ENCODE data around the gene PIN1. TPM values are rescaled to one million over a fixed set of nuclear protein-coding genes. Genes with fewer than 3 reads are reported as not detected.

Gene PIN1
- total RNA-seq, 2 experiments from 2014 or later, result 79.9 to 81.4 TPM

GRCh38 chr19:9854282-9854846 lies 19.2 kb downstream of the PIN1 start:
- no peak for ATAC-seq
- no peaks in the 10 kb centered on the region for H3K9me3 Mint-ChIP-seq

GRCh38 chr19:9856609-9857008 lies 21.5 kb downstream of the PIN1 start:
- no peak for ATAC-seq
- CTCF ChIA-PET, result interaction anchor here (0.9 to 1.5 kb wide), 3 partner anchors 9 to 171 kb away, joined by 3 to 4 read pairs (median 4); no protein-coding TSS in a partner anchor
- DNase-seq, result no peak
- peaks cover 6% of the 10 kb centered on the region for H3K36me3 Mint-ChIP-seq (ENCODE audit: low read depth)
- intact Hi-C loops (cut with micrococcal nuclease), result no loop called here
- TF ChIP-seq CTCF (IDR thresholded peaks at IDR 0.05), result no peak
- H3K4me1 Mint-ChIP-seq (ENCODE audit: low read depth), result peaks cover 59% of the 10 kb centered on the region
- no peaks in the 10 kb centered on the region for H3K27me3 Mint-ChIP-seq
- peak overlapping the region; percentile 77 for H3K27ac Mint-ChIP-seq
- no peaks in the 10 kb centered on the region for H3K9me3 Mint-ChIP-seq
- POLR2A ChIA-PET, result no interaction called here
- no peak overlapping the region for H3K4me3 Mint-ChIP-seq

More at GRCh38 chr19:9854282-9854846, 19.2 kb downstream of the PIN1 start:
- TF ChIP-seq CTCF (IDR thresholded peaks at IDR 0.05), result no peak
- ChIA-PET CTCF (no interaction called here), POLR2A (no interaction called here)
- no peaks in the 10 kb centered on the region for H3K27me3 Mint-ChIP-seq
- H3K27ac Mint-ChIP-seq, result no peak overlapping the region
- peaks cover 39% of the 10 kb centered on the region for H3K4me1 Mint-ChIP-seq (ENCODE audit: low read depth)
- peaks cover 6% of the 10 kb centered on the region for H3K36me3 Mint-ChIP-seq (ENCODE audit: low read depth)
- intact Hi-C loops (cut with micrococcal nuclease), result no loop called here
- DNase-seq, result no peak
- H3K4me3 Mint-ChIP-seq, result no peak overlapping the region

- peak; percentile 38 for DNase-seq
- H3K4me3 Mint-ChIP-seq, result peak overlapping the region; percentile 74
- intact Hi-C loops (cut with micrococcal nuclease), result no loop called here
- POLR2A ChIA-PET, result interaction anchor here (0.9 to 1.5 kb wide), 3 partner anchors 17 to 446 kb away, joined by 3 to 5 read pairs (median 3); no protein-coding TSS in a partner anchor
- H3K27me3 Mint-ChIP-seq, result no peaks in the 10 kb centered on the region
- peak overlapping the region; percentile 96 for H3K27ac Mint-ChIP-seq
- no peaks in the 10 kb centered on the region for H3K9me3 Mint-ChIP-seq
- H3K4me1 Mint-ChIP-seq (ENCODE audit: low read depth), result peaks cover 65% of the 10 kb centered on the region
- TF ChIP-seq CTCF (IDR thresholded peaks at IDR 0.05), result no peak
- CTCF ChIA-PET, result interaction anchor here (0.9 to 1.5 kb wide), 3 partner anchors 10 to 171 kb away, joined by 3 to 4 read pairs (median 4); no protein-coding TSS in a partner anchor
- peaks cover 6% of the 10 kb centered on the region for H3K36me3 Mint-ChIP-seq (ENCODE audit: low read depth)
- no peak for ATAC-seq
Measured at GRCh38 chr19:9857076-9857721, 22.1 kb downstream of the PIN1 start.

GRCh38 chr19:9857920-9858746 lies 23.0 kb downstream of the PIN1 start:
- intact Hi-C loops (cut with micrococcal nuclease), result no loop called here
- POLR2A ChIA-PET, result interaction anchor here (0.7 to 1.5 kb wide), 5 partner anchors 10 to 445 kb away, joined by 3 to 5 read pairs (median 3); no protein-coding TSS in a partner anchor
- Mint-ChIP-seq H3K4me3 (peak overlapping the region; percentile 74), H3K9me3 (no peaks in the 10 kb centered on the region), H3K27me3 (no peaks in the 10 kb centered on the region), H3K36me3 (ENCODE audit: low read depth) (peaks cover 6% of the 10 kb centered on the region), H3K27ac (peak overlapping the region; percentile 96), H3K4me1 (ENCODE audit: low read depth) (peaks cover 73% of the 10 kb centered on the region)
- ATAC-seq (peak; percentile 76), DNase-seq (peak; percentile 24)
- CTCF ChIA-PET, result interaction anchor here (1.1 to 1.5 kb wide), 3 partner anchors 17 to 170 kb away, joined by 4 to 5 read pairs (median 4); no protein-coding TSS in a partner anchor
- TF ChIP-seq CTCF (IDR thresholded peaks at IDR 0.05), result no peak
